ENCODE data around the gene CNMD.

Gene CNMD

DNA sequence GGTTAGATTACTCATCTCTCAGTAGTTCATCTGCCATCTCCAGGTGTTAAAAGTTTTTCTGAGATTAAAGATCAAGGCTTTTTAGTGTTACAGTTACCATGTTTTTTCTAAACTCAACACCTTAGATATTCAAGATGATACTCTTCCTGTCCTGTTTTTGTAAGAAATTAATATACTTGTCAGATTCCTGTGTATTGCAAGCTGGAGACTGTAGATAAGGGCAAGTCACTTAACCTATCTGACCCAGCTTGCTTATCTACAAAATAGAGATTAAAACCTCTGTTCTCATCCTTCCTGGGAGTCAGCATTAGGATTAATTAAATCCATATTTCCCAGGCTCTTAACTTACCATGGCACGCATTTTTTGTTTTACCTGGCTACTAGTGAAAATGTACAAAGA is 61.8 kb downstream of the CNMD start:
- no peak for DNase-seq

- DNase-seq: no peak
These were observed 66.2 kb downstream of the CNMD start for GRCh38 chr13:52673465-52673864.

DNA sequence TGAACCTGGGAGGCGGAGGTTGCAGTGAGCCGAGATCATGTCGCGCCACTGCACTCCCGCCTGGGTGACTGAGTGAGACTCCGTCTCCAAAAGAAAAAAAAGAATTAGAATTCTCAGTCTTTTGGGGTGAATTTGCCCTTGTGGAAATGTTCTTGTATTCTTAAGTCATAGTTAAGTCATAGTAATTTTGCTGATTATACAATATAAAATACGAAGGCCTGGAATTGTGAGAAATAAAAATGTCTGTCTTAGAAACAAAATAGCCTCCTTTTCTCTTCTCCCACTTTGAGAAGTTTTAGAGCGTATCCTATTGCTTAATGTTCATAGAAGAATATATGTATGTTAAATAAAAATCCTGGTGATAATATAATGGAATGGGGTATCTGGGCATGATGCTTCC is 68.9 kb downstream of the CNMD start:
- no peak for DNase-seq

GRCh38 chr13:52669677-52670076 is 69.9 kb downstream of the CNMD start:
- no peak for DNase-seq

- DNase-seq: no peak
These were observed 74.3 kb downstream of the CNMD start for GRCh38 chr13:52665325-52665724.

DNA sequence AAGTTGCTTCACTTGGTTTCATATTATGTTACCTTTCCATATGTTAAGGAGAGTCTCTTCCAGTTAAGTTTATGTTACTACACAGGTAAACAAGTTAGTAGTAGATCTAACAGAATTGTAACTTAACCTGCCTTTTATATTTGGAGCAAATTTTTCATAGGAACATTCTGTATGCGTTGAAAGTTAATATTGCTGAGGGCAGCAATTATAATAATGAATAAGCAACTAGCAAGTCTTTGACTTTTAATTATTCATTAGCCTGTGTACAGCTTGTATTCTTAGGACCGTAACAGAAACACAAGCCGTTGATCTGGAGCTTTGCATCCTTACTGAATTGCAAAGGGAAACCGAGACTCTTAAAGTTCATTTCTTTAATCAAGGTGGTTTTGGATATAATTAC is 75.3 kb downstream of the CNMD start:
- DNase-seq: no peak

- no peak for DNase-seq
These were observed 80.3 kb downstream of the CNMD start for GRCh38 chr13:52659340-52659739.
